WI38 (cell line): ENCODE measurements around the gene KCNH1.

Experiments used
- H3K4me3 ChIP-seq: 2 replicates; pipeline ENCODE4 v1.5.1; 2011; ENCODE audit warnings: low read depth, mild to moderate bottlenecking, control low read depth, low read length
- CTCF ChIP-seq: IDR thresholded peaks from 2 replicates; pipeline ENCODE4 v1.5.1; 2012; ENCODE audit warnings: low read depth, mild to moderate bottlenecking, control low read depth, low read length

Gene KCNH1

GRCh38 chr1:210683403-210684047 lies 450.4 kb downstream of the KCNH1 start:
- no peak for TF ChIP-seq CTCF
- H3K4me3 ChIP-seq, result no peak overlapping the region

- no peak for TF ChIP-seq CTCF
These were observed 452.8 kb downstream of the KCNH1 start for GRCh38 chr1:210681158-210681557.

GRCh38 chr1:210678306-210678705 lies 455.6 kb downstream of the KCNH1 start:
- no peak for TF ChIP-seq CTCF
- H3K4me3 ChIP-seq, result no peak overlapping the region

More at GRCh38 chr1:210681158-210681557, 452.8 kb downstream of the KCNH1 start:
- no peak overlapping the region for H3K4me3 ChIP-seq

DNA sequence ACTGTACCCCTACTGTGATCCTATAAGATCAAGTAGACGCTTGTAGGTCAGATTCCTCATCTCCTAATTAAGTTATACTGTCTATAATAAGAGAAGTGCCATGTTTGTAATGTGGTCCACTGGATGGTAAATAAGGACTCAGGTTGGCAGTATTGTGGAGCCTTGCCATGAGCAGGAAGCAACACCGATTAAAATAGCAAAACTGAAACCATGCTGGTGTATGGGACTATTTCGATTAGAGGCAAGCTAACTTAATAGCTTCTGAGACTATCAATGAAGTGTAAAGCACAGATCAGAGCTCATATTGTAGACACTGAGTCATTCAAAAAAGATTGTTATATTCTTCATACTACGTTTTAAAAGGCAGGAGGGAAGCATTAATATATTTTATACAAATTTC lies 456.4 kb downstream of the KCNH1 start:
- H3K4me3 ChIP-seq, result no peak overlapping the region
- TF ChIP-seq CTCF, result no peak

DNA sequence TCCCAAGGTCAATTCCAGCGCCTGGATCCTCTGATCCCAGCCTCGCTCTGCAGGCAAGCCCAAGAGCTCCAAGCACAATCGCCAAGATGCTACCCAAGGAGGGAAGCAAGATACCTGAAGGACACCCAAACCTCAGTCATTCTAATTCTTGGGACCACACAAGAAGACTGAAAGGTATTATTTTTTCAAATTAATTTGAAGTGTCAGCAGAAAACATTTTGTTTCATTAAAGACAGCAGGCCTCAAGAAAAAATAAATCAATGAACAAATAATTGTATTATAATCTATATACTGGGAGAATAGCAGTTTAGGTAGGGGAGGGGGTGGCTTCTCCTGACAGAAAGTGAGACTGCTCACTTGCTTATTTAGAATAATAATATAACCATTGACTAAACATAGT lies 457.4 kb downstream of the KCNH1 start:
- no peak for TF ChIP-seq CTCF
- H3K4me3 ChIP-seq, result no peak overlapping the region

DNA sequence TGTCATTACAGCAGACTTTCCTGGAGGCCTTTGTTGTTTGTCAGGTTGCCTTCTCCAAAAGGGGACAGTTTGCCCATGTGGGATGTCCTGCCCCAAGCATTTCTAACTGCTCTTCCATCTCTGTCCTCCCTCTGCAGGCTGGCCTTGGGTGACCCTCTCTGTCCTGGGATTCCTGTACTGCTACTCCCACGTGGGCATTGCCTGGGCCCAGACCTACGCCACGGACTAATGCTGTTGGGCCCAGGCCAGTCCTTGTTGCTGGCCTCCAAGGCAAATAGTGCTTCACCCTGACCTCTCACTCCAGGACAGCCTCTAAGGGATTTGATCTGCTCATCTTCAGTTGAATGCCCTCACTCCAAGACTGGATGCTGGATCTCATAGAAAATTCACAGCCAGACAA lies 459.8 kb downstream of the KCNH1 start:
- no peak overlapping the region for H3K4me3 ChIP-seq
- TF ChIP-seq CTCF, result no peak

GRCh38 chr1:210669951-210670350 lies 464.0 kb downstream of the KCNH1 start:
- TF ChIP-seq CTCF, result no peak
- H3K4me3 ChIP-seq, result no peak overlapping the region
